Fibroblast of upper back skin (primary cell): ENCODE results near the gene PLXNC1.

Experiments
- DNase-seq: peaks from one replicate; pipeline ENCODE4 v3.0.0-alpha.2; 2013

PLXNC1 gene

DNA sequence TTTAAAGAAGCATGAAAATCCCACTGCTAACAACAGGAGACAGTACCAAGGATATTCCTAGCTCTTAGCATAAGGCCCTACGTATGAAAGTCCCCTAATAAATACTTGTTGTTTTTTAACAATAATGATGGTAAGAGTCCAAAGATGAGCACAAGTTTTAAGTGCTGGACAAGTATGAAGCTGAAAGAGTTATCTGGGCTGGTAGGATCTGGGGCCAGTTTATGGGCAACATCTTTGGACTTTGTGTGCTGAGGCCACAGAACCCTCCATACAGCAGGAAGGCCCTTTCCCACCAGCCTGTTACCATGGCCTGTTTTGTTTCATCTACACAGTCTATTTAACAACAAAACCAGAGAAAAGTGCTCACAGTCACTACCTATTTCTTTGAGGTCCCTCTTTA lies 12.5 kb upstream of the PLXNC1 start:
- no peak for DNase-seq

DNA sequence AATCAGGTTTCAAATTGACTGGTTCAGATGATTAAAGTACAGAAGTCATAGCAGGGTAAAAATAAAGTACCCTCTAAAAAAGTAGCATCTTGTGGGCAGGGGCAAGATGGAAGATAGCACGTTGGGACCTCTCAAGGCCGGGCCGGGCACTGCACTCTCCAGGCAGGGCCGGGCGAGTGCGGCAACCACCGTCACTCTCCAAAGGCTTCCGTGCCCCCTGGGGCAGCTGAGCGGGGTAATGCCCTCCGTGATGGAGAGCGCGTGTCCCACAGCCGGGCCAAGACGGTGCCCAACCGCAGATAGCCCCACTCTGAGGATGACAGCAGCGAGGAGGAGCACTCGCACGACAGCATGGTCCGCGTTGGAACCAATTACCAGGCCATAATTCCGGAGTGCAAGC lies 8.6 kb upstream of the PLXNC1 start:
- DNase-seq: no peak

DNA sequence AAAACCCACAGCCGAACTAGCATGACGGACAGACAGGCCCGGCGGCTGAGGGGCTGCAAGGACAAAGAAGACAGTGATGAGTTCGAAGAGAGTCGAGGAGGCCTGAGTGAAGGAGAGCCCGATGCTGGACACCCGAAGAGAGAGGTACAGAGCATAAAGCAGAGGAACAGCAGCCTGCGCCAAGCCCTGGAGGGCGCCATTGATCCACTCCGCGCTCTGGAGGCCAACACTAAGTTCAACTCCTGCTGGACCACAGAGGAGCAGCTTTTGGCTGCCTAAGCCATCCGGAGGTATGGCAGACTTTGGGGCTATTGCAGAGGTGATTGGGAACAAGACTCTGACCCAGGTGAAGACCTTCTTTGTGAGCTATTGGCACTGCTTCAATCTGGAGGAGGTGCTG lies 7.8 kb upstream of the PLXNC1 start:
- DNase-seq: peak; percentile 17

DNA sequence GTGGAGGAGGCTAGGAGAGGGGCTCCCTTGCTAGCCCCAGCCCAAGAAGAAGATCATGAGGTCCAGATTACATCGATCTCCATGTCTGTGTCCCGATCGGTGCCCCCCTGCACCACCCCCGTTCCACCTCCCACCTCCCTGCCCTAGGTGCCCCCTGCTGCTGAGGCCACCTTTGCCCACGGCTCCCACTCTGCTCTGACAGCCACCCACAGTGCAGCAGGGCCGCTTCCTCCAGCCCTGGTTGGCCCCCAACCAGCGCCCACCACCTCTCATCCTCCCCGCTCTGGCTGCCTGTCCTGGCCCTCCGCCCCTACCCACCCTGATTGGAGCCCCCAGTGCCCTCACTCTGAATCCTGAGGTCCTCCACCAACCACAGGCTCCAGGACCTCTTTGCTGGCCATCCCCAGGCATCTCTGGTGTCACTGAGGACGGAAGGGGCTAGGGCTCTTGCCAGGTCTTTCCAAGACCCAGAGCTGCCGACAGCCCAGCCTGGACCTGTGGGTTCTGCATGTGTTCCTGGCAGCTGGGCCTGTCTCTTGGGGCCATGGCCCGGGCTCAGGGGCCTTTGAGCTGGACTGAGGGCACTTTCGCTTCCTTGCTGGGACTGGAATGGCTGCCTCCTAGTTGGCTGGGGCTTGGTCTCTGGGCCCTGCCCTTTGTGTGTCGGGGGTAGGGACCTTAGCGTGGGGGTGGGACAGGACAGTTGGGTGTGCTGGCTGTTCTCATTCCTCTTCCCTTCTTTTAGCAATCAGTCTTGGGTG lies 7.2 kb upstream of the PLXNC1 start:
- DNase-seq: no peak

DNA sequence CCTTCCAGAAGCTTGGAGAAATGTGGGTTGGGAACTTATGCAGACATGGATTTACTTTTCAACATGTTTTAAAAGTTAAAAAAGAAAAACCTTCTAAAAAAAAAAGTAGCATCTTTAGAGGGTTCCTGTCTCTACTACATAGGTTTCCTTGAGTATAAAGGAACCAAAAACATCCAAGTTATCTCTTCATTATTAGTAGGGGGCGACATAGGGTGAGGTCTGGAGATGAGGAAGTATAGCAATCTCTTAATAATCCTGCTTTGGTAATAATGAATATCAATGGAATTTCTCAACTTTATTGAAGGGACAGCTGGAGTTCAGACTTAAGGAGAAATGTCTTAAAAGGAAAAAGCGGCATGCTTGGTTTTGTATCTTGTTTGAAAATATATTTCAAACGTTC lies 6.5 kb upstream of the PLXNC1 start:
- DNase-seq: no peak

DNA sequence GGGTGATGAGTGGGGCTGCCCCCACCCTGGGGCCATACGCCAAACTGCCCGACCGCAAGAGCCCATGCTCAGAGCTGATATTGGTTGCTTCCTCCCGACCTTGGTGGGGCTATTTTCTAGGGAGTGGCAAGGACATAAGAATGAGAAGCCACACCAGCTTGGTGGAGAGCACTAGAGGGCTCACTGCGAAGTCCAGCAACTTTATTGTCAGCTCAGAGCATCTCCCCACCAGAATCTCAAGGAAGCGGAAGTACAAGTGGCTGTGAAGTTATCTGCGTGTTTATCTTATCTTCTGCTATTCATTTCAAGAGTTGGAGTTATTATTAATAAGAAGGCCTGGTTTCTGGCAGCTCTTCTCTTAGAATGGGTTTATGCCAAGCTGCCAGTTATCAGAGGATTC lies 4.9 kb upstream of the PLXNC1 start:
- no peak for DNase-seq

DNA sequence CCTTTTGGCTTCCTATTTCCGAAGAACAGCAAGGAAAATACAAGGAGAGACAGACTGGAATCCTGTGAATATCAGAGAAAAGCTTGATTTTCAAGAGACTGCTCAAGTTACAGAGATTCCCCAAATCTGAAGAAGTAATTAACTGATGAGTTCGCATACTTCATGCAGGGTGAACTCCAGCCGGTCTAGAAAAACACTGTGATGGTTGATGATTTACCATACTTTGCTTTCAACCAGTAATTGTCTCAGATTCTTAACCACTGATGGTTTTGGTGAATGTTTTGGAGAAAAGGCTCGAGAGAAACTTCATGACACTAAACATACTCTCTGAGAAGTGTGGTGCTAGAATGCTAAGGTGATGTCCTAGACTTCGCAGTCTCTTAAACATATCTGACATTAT lies 4.4 kb upstream of the PLXNC1 start:
- DNase-seq: no peak

DNA sequence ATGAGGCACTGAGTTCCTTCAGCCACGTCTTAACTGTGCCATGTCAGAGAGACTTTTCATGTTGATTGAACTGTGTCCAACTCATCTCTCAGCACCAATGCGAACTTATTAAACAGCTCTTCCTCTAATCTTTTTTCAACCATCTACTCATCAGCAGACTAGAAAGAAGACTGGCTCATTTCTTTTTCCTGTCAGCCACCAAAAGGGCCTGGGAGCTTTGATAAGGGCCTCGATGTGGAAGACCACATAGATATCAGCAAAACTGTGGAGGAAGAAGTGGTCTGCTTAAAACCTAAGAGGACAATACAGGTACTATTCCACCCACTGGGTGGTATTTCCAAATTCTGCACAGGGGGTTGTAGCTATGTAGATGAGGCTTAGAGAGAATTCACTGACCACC lies 3.6 kb upstream of the PLXNC1 start:
- no peak for DNase-seq

DNA sequence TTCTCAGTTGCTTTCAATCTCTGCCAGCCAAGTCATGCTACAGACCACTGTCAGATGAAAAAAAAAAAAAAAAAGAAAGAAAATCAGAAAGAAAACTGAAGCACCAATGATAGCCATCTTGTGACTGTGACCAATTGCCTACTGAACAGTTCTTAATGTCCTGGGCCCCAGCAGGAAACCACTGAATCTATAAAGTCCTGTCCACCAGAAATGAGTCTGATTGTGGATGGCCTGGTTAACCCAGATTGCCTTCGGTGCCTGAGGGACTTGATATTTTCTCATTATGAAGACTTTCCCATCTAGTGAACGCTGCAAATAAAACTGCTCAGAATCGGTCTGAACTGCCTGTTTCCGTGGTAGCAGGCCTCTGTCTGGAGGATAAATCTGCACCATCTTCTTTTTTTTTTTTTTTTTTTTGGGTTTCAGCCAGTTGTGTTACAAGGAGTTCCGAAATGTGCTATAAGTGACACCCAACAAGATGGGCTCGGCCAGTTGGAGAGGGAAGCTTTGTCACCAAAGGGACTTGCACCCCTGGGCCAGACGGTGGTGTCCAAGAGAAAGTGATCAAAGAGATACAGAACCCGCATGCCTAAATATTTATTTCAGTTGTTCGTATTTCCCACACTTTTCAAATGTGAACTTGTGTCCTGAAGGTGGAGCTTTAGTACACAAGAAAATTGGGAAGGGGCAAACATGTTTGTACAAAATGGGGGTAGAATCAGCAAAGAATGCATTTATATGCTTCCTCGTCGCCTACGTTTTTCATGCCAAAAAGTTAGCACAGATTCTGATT lies 3.0 kb upstream of the PLXNC1 start:
- DNase-seq: peak; percentile 64

DNA sequence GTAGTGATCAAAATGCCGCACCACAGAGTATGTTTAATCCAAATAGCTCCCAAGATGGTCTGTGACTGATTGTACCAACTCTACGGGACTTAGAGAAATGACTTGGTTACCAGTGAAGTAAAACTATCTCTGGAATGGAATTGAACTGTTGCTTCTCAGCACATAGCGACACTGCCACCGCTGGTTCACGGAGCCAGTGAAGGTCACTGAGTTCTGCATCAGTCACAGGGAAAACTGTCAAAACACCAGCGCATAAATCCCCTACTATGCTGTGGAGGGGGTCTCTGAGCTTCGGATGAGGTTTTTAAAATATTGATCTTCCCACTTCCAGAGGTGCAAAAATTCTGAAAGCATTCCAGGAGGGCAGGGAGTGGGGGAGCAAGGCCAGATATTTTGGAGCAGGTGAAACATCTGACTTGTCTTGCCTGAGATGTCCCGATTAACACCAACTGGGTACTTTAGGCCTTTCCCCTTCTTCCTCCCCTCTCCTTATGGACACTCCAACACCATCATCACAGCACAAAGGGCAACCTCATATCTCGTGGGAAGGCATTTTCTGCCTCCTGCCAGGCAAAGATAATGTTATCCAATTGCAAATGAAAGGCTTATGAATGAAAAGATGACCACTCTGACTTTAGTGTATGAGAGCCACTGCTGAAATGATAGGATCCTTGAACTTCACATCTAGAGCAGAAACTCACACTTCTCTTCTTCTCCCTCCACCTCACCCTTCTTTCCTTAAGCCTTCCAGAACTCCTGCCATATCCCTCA lies 2.0 kb upstream of the PLXNC1 start:
- no peak for DNase-seq

DNA sequence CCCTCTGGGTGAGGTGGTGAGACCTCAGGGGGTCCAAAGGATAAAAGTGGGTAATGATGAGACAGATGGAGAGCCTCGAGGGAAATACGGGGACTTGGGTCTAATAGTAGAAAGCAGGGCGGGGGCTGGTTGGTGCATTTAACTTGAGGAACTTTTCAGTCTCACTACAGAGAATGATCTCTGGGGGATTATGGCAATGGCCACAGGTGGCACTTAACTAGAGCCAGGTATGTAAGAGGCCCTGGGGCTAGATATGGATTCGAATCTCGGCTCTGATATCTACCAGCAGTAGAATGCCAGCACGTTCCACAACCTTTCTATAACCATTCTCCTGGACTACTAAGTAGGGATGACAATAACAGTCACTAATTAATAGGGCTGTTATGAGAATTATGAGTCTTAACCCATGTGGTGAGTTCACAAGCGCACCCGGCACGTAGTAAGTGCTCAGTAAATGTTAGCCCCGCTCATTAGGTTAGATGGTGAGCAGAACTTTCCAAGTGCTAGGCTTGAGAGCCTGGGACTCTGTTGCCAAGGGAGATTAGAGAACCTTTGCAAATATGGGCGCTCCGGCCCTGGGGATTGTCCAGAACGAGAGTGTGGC lies 888 bp upstream of the PLXNC1 start:
- DNase-seq: no peak

DNA sequence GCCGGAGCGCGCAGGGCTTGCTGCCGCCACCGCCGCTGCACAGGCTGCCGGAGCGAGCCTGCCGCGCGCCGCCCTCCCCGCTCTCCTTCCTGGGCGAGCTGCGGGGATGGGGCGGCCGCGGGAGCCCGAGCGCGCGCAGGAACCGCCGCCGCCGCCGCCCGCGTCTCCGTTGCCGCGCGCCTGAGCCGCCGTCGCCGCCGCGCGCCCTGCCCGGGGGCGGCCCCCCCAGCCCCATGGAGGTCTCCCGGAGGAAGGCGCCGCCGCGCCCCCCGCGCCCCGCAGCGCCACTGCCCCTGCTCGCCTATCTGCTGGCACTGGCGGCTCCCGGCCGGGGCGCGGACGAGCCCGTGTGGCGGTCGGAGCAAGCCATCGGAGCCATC lies 352 bp downstream of the PLXNC1 start:
- DNase-seq: no peak

DNA sequence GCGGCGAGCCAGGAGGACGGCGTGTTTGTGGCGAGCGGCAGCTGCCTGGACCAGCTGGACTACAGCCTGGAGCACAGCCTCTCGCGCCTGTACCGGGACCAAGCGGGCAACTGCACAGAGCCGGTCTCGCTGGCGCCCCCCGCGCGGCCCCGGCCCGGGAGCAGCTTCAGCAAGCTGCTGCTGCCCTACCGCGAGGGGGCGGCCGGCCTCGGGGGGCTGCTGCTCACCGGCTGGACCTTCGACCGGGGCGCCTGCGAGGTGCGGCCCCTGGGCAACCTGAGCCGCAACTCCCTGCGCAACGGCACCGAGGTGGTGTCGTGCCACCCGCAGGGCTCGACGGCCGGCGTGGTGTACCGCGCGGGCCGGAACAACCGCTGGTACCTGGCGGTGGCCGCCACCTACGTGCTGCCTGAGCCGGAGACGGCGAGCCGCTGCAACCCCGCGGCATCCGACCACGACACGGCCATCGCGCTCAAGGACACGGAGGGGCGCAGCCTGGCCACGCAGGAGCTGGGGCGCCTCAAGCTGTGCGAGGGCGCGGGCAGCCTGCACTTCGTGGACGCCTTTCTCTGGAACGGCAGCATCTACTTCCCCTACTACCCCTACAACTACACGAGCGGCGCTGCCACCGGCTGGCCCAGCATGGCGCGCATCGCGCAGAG lies 873 bp downstream of the PLXNC1 start:
- peak; percentile 30 for DNase-seq

DNA sequence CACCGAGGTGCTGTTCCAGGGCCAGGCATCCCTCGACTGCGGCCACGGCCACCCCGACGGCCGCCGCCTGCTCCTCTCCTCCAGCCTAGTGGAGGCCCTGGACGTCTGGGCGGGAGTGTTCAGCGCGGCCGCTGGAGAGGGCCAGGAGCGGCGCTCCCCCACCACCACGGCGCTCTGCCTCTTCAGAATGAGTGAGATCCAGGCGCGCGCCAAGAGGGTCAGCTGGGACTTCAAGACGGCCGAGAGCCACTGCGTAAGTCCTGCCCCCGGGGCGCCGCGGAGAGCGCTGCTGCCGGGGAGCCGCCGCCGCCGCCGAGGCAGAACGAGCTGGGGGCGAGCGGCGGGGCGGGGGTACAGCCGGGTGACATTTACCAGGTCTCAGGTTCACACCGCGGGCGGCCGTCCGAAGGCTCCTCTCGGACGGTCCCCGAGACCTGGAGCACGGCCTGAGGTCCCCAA lies 1.4 kb downstream of the PLXNC1 start:
- DNase-seq: peak; percentile 27

DNA sequence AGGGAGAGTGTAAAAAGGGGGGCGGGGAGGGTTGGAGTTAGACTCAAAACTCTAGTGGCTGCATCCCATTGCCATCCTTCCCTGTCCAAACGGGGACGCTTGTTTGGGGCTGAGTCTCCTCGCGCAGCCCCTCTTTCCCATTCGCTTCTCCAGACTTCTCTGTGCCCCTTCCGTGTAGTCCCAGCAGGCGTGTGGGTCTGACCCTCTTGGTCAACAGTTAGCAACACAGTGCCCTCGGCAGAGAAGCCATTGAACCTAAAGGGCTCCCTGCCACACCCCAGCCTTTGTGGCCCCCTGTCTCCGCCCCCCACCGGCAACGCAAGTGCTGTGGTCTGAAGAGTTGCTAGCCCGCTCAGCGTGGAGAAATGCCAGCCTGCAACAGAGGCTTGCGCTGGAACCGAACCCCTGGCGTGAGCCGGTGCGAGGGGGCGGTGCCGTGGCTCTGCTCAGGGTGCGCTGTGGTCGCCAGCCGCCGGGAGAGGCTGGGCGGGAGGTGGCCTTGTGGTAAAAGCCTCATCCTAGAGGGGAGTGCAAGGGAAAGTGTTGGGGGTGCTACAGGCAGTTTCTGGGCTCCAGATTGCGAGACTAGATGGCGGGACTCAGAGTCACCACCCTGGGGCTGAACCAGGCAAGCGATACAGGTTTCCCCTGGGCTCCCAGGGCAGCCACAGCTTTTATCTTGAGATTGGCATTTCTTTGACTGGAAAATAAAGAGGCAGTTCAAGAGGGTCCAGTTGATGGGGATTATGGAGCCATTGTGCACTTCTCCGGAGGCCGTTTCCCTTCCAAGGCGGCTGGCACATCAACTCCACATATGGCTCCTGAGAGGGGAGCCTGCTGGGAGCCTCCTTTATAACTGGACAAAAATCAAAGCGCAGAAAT lies 2.1 kb downstream of the PLXNC1 start:
- no peak for DNase-seq

DNA sequence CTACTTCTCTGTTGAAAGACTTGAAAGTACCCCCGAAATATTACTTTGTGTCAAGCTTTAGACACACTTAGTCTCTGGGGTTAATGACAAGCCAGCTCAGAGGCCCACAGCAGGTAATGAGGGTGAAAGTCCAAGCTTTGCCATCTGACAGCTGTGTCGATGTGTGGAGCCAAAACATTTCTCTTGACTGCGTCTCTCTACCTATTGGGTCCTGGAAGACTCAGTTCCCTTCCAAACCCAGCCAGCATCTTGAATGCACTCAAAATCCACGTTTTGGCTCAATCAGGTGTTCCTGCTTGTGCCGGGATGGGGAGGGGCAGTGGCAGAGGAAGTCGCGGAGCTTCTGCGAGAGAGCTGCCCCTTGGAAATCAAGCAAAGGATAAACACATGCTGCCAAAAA lies 3.2 kb downstream of the PLXNC1 start:
- DNase-seq: no peak

DNA sequence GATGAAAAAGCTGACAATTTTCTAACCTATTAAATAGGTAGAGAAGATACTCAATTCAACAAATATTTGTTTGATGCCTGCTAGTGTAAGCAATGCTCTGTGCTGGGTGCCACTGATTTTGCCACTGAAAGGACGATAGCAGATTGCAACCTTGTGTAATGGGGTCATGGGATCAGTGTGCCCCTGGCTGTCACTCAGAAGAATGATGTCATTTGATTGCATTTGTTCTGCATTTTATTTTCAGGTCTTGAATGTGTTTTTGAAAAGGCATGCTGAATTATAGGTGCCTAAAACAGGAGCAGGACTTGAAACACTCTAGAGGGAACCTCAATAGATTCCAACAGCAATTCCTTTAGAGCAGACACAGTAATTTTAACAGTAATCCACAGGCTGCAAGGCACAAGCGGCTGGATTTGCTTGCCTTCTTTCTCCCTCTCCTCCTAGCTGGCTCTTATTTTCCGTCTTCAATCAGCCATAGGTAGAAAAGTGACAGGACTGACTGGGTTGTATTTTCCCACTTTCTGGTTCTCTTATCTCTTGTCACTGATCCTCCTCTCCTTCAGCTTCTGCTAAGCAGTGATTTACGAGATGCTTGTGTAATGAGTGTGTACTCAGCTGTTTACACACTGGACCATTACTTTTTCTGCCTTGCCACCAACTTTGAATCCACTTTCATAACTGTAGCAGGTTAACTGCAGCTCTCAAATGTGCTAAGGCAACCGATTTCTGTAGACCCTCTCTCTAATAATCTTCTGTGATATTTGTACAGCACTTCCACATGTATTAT lies 4.1 kb downstream of the PLXNC1 start:
- DNase-seq: no peak

DNA sequence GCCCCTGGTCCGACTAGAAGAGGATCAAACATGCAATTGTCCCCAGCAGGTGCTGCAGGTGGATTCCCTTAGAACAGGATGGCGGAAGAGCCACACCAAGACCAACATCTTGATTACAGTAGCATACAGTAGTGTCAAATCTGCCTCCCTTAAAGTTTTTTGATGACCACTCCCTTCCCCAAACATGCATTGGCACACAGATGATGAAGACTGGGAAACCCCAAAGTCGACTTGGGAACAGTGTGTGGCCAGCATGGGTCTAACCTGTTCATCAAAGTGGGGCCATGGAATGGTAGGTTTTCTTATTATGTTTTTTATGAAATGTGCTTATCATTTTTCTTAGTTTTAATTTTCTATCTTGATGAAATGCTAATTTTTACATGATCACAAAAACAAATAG lies 8.8 kb downstream of the PLXNC1 start:
- DNase-seq: no peak

DNA sequence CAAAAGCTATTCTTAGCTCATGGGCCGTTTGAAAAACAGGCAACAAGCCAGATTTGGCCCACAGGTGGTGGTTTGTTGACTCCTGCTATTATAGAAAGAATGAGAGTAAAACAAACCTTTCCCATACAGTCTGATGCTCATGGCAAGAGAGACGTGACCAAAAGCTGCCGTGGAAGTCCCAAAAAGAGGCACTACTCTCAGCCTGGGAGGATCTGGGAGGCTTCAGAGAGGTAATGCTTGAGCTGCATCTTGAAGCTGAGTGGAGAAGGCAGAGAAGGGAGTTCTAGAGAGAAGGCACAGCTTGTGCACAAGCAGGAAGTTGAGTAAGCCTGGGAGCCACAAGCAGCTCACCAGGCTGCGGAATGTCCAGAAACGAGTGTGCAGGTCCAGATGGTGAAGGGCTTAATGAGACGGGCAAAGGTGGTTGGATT lies 9.6 kb downstream of the PLXNC1 start:
- DNase-seq: no peak

DNA sequence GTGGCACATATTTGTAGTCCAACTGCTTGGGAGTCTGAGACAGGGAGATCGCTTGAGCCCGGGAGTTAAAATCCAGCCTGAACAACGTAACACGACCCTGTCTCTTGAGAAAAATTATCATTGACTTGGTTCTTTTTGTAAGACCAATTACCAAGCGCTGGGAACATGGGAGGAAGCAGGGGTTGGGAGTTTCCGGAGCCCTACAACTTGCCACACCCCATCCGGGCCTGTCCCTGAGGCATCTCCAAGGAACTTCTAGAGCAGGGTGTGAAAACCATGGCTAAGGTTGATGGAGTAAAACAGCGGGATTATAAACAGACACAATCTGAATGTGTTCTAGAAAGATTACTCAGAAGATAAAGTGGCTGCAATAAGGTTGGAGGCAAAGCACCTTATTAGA lies 10.3 kb downstream of the PLXNC1 start:
- DNase-seq: no peak

DNA sequence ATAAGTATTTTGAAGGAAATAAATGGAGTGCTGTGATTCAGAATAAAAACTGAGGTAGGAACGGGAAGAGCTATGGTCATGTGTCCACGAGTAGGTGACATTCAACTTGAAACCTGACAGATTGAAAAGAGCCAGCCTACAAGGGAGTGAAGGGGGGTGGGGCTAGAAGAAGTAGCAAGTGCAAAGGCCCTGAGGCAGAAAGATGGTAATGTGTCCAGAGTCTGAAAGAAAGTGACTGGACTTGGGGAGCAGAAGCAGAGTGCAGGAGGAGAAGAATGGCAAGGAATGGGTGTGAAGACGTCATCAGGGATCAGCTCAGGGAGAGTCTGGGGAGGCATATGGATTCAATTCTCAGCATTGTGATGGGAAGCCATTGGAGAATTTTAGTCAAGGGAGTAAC lies 13.7 kb downstream of the PLXNC1 start:
- DNase-seq: no peak
